ENCODE data around the gene WDR59.

DNA sequence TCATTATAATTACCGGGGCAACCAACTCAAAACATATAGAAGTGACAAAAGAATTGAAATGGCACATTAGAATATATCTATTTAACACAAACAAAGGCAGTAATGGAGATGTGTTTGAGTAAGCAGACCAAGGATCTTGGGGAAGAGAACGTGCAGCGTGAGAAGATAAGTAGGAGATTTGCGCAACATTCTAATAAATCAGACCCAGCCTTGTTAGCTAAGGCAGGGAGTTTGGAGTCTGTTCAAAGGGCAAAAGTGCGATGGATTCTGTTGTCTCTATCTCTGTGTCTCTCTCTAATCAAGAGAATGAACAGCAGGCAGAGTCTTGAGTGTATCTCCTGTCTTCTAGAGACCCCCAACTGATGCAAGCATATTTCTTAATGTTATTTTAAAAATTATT lies 155.3 kb downstream of the WDR59 start:
- TF ChIP-seq, protein P1, sequence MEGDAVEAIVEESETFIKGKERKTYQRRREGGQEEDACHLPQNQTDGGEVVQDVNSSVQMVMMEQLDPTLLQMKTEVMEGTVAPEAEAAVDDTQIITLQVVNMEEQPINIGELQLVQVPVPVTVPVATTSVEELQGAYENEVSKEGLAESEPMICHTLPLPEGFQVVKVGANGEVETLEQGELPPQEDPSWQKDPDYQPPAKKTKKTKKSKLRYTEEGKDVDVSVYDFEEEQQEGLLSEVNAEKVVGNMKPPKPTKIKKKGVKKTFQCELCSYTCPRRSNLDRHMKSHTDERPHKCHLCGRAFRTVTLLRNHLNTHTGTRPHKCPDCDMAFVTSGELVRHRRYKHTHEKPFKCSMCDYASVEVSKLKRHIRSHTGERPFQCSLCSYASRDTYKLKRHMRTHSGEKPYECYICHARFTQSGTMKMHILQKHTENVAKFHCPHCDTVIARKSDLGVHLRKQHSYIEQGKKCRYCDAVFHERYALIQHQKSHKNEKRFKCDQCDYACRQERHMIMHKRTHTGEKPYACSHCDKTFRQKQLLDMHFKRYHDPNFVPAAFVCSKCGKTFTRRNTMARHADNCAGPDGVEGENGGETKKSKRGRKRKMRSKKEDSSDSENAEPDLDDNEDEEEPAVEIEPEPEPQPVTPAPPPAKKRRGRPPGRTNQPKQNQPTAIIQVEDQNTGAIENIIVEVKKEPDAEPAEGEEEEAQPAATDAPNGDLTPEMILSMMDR (IDR thresholded peaks at IDR 0.05): no peak
- no peak for TF ChIP-seq EP300 (IDR thresholded peaks at IDR 0.05)

Data from tibial nerve (tissue), 4 donors.